ENCODE data around the gene RELN.

GRCh38 chr7:103592187-103592586 lies 397.3 kb downstream of the RELN start:
- TF ChIP-seq, protein P1, sequence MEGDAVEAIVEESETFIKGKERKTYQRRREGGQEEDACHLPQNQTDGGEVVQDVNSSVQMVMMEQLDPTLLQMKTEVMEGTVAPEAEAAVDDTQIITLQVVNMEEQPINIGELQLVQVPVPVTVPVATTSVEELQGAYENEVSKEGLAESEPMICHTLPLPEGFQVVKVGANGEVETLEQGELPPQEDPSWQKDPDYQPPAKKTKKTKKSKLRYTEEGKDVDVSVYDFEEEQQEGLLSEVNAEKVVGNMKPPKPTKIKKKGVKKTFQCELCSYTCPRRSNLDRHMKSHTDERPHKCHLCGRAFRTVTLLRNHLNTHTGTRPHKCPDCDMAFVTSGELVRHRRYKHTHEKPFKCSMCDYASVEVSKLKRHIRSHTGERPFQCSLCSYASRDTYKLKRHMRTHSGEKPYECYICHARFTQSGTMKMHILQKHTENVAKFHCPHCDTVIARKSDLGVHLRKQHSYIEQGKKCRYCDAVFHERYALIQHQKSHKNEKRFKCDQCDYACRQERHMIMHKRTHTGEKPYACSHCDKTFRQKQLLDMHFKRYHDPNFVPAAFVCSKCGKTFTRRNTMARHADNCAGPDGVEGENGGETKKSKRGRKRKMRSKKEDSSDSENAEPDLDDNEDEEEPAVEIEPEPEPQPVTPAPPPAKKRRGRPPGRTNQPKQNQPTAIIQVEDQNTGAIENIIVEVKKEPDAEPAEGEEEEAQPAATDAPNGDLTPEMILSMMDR (optimal IDR thresholded peaks at IDR 0.05 in 1 of 3, IDR thresholded peaks at IDR 0.05 in 1 of 3, conservative IDR thresholded peaks at IDR 0.05 in 1 of 3; ENCODE audit: extremely low read depth in 1 of 3, insufficient read depth in 2 of 3, low read length in 3 of 3) = no peak
- TF ChIP-seq EZH2 (IDR thresholded peaks at IDR 0.05; ENCODE audit: low read length) = no peak

Data from keratinocyte (primary cell).